DMS79 (cell line): Measurements from ENCODE around the gene RPL36A.

ENCODE experiments used
- DNase-seq: peaks from one replicate; lab custom pipeline; 2025; lab: John Stamatoyannopoulos, UW

RPL36A gene

GRCh38 chrX:101393530-101394305 is 2.9 kb downstream of the RPL36A start:
- no peak for DNase-seq

- no peak for DNase-seq
Measured at GRCh38 chrX:101394372-101394771, 3.6 kb downstream of the RPL36A start.

DNA sequence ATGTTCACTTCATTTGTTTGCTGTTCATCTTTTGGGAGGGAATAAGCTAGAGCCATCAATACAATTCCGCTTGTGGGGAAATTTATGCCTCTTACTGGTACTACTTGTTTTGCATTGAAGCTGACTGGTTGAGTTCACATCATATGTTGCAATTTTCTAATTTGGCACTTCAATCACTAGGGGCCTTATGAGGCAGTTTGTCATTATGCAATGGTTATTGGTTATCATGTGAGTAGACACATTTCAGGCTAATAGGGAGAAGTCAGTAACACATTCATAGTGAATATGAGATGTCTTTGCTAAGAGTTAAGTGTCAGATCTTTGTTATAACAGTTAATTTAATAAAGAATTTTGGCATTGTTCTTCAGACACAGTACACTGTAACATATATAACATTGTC is 5.0 kb downstream of the RPL36A start:
- DNase-seq, result no peak

- DNase-seq, result no peak
Measured at GRCh38 chrX:101397779-101398178, 7.0 kb downstream of the RPL36A start.

- DNase-seq, result no peak
Measured at GRCh38 chrX:101398694-101399093, 7.9 kb downstream of the RPL36A start.

- no peak for DNase-seq
Measured at GRCh38 chrX:101399825-101400224, 9.0 kb downstream of the RPL36A start.

DNA sequence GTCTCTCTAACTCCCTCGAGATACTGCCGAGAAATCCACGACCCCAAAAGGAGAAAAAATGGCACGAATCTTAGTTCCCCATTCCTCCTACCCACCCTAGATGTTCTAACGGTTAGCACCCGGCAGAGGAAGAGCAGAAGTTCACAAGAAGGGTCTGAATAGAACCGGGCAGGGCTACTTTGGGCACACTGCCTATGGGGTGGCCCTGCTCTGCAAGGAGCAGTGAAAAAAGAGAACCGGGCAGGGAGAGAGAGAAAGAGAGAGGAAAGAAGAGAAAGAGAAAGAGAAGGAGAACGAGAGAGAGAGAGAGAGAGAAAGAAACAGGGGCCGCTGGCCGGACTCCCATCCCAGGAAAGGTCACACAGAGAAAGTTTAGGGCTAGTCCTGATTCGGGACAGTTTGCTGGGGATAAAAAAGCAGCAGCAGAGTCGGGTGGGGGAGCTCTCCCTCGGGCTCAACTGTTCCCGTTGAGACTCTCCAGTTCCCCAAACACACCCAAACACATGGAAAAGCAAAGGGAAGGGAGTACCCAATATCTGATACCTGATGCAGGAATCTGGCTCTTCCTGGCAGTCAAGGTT is 16.4 kb downstream of the RPL36A start:
- DNase-seq, result no peak

DNA sequence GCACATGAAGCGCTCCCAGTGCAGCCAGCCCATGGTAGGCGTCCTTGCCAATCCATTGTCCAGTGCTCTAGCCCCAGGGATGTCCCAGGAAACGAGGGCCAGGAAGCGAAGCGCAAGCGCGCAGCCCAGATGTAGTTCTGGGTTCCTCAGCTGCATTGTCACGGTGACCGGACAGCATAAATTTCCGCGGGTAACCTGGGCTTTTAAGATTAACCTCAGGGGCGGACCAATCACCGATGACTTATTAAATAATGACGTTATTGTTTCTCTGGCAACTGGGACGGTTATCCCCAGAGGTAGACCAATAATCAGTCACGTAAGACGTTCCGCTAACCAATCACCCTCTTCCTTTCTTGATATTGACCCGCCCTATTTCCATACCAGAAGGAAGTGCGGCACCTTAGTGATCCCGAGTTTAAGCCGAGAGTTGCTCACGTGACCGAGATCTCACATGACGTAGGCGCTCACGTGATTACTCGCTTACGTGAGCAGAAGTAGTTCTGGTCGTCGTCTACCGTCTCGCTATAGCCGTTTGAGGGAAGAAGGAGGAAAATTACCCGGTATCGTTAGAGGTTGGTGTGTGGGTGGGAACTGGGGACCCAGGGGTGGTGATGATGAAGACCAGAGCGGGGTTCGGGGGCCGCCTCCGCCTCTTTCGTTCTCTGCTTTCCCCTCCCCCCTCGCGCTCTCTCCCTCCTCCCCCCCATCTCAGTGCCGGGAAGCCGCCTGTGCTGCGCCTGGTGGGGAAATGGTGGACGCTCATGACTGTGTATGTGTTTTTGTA is 17.1 kb downstream of the RPL36A start, which contains the start of the genes GLA and HNRNPH2:
TSS of gene GLA (minus strand) at position 178 of the 784 bp plus-strand sequence. CDS start at position 156, 22 bp downstream.
TSS of gene HNRNPH2 (plus strand) at position 475 of the 784 bp plus-strand sequence. CDS start 3,767 bp downstream, outside the sequence.
- peak; percentile 92 for DNase-seq

GRCh38 chrX:101408532-101408841 is 17.7 kb downstream of the RPL36A start:
- no peak for DNase-seq

DNA sequence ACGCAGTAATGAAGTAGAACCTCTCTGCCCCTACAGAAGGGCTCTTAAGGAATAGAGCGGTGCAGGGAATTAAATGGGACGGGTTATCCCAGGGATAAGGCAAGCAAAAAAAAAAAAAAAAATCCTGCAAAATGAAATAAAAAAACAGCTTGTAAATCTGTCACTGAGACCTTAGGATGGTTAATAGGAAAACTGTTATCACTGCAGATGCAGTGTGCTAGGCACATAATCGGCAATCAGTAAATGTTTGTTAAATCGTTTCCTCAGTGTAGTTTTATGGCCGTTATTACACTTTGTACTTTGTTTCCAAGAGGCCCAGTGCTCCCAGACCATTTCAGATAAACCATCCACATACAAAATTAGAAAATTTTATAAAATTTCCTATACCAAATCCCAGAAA is 18.2 kb downstream of the RPL36A start:
- DNase-seq, result no peak

- DNase-seq, result no peak
Measured at GRCh38 chrX:101410461-101410860, 19.6 kb downstream of the RPL36A start.

DNA sequence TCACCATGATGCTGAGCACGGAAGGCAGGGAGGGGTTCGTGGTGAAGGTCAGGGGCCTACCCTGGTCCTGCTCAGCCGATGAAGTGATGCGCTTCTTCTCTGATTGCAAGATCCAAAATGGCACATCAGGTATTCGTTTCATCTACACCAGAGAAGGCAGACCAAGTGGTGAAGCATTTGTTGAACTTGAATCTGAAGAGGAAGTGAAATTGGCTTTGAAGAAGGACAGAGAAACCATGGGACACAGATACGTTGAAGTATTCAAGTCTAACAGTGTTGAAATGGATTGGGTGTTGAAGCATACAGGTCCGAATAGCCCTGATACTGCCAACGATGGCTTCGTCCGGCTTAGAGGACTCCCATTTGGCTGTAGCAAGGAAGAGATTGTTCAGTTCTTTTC is 21.2 kb downstream of the RPL36A start:
- DNase-seq, result no peak

DNA sequence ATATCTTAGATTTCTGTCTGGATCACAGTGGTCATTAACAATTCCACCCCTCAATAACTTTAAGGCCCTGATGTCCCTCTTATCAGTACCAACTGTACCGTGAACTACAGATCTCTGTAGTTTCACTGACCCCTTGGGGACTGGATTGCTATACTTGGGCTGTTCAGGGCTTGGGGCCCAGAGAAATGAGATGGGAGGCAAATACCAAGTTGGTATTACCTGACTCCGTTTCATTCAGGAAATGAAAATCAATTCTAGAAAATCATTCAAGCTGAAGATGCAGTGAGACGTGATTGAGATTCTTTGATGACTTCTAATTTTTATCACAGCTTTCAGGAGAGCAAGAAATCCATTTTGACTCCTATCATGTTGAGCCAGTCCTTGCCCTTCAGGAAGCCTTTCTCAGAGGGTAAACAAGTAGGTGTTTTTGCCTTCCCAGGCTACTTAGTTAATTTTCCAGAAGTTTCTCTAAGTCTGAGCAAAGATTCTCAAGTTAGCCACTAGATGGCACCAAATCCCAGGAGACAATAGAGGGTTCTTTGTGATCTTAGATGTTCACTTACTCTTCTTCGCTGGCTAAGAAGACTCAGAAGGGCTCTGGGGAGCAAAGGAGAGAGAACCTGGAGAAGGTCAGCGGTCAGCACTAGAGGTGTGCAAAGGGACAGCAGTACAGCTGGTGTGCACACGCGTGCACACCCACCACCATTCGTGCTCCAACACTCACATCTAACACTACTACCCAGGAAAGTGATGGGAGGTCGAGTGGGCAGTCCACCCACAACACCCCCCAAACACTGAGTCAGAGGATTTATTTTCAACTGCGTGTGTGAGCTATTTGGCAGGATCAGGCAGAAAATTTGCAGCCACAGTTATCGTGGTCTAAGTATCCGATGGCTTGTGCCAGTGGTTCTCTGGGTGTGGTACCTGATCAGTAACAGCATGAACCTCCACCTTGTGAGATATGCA is 24.7 kb downstream of the RPL36A start:
- DNase-seq, result no peak

GRCh38 chrX:101416691-101417090 is 25.9 kb downstream of the RPL36A start:
- DNase-seq, result no peak

DNA sequence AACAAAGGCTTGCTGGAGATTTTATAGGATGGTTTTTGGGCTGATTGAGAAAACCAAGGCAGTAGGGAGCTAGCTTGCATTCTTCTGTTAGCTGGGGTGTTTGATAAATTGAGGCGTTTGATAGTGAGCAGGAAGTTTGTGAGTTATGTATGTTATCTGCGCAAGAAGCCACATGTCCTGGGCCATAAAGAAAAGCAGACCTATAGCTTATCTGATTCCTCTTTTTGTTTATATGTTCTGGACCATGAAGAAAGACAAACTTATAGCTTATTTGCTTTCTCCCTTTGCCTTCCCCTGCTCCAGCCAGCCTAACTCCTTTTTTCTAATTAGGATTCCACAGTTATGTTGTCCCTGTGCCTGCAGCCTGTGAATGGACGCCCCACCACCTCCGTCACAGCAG is 26.4 kb downstream of the RPL36A start:
- no peak for DNase-seq

GRCh38 chrX:101417981-101418841 is 27.4 kb downstream of the RPL36A start:
- DNase-seq, result peak; percentile 8

DNA sequence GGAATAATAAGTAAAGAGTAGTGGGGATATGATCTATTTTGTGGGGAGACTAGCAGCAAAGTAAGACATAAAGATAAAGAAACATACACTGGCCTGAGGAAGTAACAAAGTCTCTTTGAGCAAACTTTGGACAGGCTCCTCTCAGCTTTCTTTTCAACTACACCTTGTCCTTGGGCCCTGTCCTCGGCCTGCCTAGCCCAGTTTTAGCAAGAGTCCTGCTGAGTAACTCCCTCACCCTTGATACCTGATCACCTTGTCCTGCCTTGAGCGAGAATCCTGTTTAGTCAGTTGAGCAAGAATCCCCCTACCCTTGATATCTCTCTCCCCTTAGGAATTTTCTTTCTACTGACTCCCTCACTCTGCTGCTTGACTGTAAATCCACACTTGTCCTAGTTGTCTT is 28.7 kb downstream of the RPL36A start:
- DNase-seq, result no peak

DNA sequence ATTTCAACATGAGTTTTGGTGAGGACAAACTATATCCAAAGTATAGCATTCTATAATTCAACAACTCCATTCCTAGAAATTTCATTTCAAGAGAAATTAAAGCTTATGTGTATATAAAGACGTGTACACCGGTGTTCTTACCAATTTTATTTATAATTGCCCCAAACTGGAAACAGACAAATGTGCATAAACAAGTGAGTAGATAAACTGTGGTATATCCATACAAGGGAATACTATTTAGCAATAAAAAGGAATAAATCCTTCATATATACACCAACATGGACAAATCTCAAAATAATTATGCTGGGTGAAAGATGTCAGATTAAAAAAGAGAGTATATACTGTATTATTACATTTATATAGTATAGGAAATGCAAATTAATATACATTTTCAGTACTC is 37.1 kb downstream of the RPL36A start:
- DNase-seq, result no peak

DNA sequence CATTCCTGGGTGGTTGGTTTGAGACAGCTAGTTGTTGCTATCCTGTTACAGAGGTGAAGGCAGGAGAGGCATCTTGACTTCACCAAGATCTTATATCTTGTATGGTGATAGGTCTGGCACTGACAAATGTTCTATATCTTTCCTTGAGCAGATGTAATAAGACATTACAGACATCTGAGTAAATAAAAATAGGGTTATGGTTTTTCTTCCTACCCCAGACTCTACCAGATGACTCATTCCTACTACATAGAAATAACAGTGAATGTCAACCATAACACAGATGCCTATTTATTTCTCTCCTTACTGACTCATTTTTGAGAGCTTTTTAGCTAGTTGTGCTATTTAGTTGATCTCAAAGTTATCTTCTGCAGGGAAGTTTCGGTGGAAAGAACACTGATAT is 39.1 kb downstream of the RPL36A start:
- DNase-seq, result no peak

DNA sequence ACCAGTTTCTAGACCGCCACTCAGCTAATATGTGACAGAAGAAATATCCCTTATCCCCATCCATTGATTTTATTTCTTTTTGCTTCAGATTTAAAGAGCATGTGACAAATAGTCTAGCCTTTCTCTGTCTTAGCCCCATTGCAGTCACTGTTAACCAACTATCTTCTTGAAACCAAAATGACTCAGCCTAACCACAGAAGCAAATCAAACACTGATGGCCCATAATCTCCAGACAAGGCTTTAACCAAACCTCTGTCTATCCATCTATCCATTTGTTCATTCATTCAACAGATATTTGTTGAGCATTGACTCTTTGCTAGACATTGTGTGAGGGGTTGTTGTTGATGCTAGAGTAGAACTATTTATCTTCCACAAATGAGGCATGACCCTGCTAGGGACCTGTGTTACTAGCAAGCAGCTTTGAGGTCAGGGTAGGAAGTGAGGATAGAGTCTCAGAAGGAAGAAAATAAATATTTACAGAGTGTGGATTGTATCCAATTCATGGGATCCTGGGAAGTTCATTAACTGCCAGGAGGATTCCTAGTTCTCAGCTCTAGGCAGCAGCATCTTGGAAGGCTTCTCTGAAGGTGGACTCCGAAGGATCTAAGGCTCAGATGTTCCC is 39.8 kb downstream of the RPL36A start:
- no peak for DNase-seq
